Heart left ventricle (tissue), 16 donors: Measurements from ENCODE around the gene FKBP2. TPM values are rescaled to one million over a fixed set of nuclear protein-coding genes. Genes with fewer than 3 reads are reported as not detected.

Experiments
- ATAC-seq, 4 donors: fragments of 200-7000 bp; cut with Tn5 transposase; one replicate each; pipeline ENCODE4 v1.9.1; 2020 to 2022; ENCODE audit warnings: moderate library complexity in 4 of 4, mild to moderate bottlenecking in 3 of 4, moderate number of reproducible peaks in 1 of 4
- DNase-seq, 5 donors: peaks; one replicate each; pipeline ENCODE4 v3.0.0-alpha.2; 2020
- H3K27ac ChIP-seq, 12 donors: fragments of 200-600 bp; sonication (generic) in 4 of 12; one replicate each; pipeline versions ENCODE4 v1.5.0 to v1.8.0; 2016 to 2022; ENCODE audit warnings: mild to moderate bottlenecking in 2 of 12
- H3K27me3 ChIP-seq, 9 donors: fragments of 200-600 bp; sonication (generic) in 2 of 9; one replicate each; pipeline versions ENCODE4 v1.5.1 to v1.8.0; 2016 to 2022; ENCODE audit warnings: mild to moderate bottlenecking in 3 of 9
- H3K36me3 ChIP-seq, 9 donors: fragments of 200-600 bp; sonication (generic) in 2 of 9; one replicate each; pipeline versions ENCODE4 v1.5.0 to v1.8.0; 2018 to 2022; ENCODE audit warnings: mild to moderate bottlenecking in 2 of 9
- H3K4me1 ChIP-seq, 12 donors: fragments of 200-600 bp; sonication (generic) in 4 of 12; one replicate each; pipeline versions ENCODE4 v1.5.0 to v1.8.0; 2016 to 2022; ENCODE audit warnings: mild to moderate bottlenecking in 3 of 12
- H3K4me3 ChIP-seq, 12 donors: fragments of 200-600 bp; sonication (generic) in 4 of 12; one replicate each; pipeline versions ENCODE4 v1.5.0 to v1.8.0; 2017 to 2022; ENCODE audit warnings: mild to moderate bottlenecking in 9 of 12, moderate library complexity in 4 of 12
- H3K9me3 ChIP-seq, 12 donors: fragments of 200-600 bp; sonication (generic) in 4 of 12; one replicate each; pipeline versions ENCODE4 v1.5.0 to v1.8.0; 2016 to 2022; ENCODE audit warnings: mild to moderate bottlenecking in 1 of 12
- POLR2A ChIP-seq, 2 donors: fragments of 450-650 bp; IDR thresholded peaks; one replicate each; pipeline ENCODE4 v1.6.1; 2017; ENCODE audit warnings: antibody characterized with exemption in 2 of 2, mild to moderate bottlenecking in 2 of 2, moderate library complexity in 2 of 2
- WGBS, 4 donors: extraction: QIAGEN DNeasy Blood & Tissue Kit in 2 of 4; methylation state at CpG; one replicate each; pipeline versions ENCODE4 v1.1.5 to v1.1.7; 2013 to 2018; 5-methylcytosine and 5-hydroxymethylcytosine counted together
- intact Hi-C, 10 donors: fragments of 100-400 bp; cut with DNase I; formaldehyde crosslinking; loops; one replicate each; pipeline versions ENCODE4 v1.11.1 to v1.14.2; 2022
- polyA plus RNA-seq, 2 donors: library from polyadenylated mRNA; stranded (reverse); fragments of 200-250 nt; gene quantifications; one replicate each; pipeline ENCODE4 v1.2.3, GENCODE V29; 2013
- total RNA-seq, 9 donors: library from RNA; depleted of rRNA in 2 of 9; stranded (reverse); fragments of >200 nt in 2 of 9; fragmentation: NEBNext Ultra II Directional in 3 of 9; extraction: Animal tissue kit (Norgen Biotek cat#: 25700) in 3 of 9; gene quantifications; one replicate each; pipeline versions ENCODE4 v1.1.0 to v1.2.4, GENCODE V29; 2016 to 2023
- TF ChIP-seq, protein P1 (sequence below), 12 donors: fragments of 200-600 bp; sonication (generic) in 4 of 12; IDR thresholded peaks; one replicate each; pipeline versions ENCODE4 v1.5.0 to v1.8.0; 2018 to 2022; ENCODE audit warnings: antibody characterized with exemption in 12 of 12, mild to moderate bottlenecking in 5 of 12
- donor health status: ischemic (EF 13 %, LVEDD 7.1; RV severe dilation, severe dysfunction).
- donor health status: healthy with polysubstance abuse.
- donor health status: DM: no; HTN: yes; CAD: no.
- donor health status: DM: no; HTN: no; CAD: no.
- donor health status: ischemic (EF 25% LVEDD 6.9; RV normal size, moderate dysfunction).
- donor health status: ischemic (EF 25% LVEDD 5.7; RV mildly dilated, moderate dysfunction).
- donor health status: healthy.
- donor health status: DM: yes; HTN: yes; CAD: no.
- donor health status: ischemic (EF 35%, LVEDD 5.7; RV mildly dilated, moderate dysfunction).
- donor health status: nonischemic (EF 11% LVEDD 7.7; RV severe dilation, severe dysfunction).
- donor health status: DM: yes; HTN: yes; CAD: no.
- donor health status: PGD.
- donor health status: ischemic (EF 29% LVEDD 5.4; RV normal size, mild dysfunction).
- donor health status: nonischemic (EF 23%, LVEDD 6.1; RV moderate dilation, normal function).

The FKBP2 gene
- total and polyA plus RNA-seq, 11 donors, result 35.0 to 250 (median 52.9) TPM

DNA sequence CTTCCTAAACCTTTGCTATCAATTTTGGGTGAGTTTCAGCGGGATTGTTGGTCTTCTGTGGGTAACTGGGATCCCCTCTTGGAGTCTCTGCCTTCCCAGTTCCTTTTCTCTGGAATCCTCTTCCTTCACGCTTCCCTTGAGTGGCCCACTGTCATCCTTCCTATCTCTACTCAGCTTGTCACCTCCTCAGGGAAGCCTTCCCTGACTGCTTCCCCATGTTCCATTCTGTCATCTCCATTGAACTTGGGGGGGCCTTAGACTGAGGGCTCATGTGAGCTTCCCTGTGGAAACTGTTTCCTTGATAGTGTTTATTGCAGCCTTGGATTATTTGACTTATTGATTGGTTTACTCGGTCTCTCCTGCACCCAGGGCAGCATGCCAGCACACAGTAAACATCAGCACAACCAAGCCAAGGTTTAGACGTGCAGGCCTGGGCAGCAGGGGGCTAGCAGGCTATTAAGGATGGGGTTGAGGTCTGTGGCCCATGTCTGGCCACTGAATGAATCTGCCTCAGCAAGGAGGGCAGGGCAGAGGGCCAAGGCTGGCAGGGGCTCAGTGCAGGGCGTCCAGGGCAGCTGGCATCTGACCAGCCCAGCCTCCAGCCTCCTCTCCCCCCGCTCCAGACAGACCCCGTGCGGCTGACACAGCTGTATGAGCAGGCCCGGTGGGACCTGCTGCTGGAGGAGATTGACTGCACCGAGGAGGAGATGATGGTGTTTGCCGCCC is 22.1 kb upstream of the FKBP2 start:
- H3K36me3 ChIP-seq, result peaks cover 0 to 93% (median 11%) of the 10 kb centered on the region in 9 donors
- 61 to 76% (median 67%) methylated on average over 5 to 11 of the region's 11 CpGs for WGBS, 4 donors
- ATAC-seq, result peak in 1 of 4 donors; percentile 23

DNA sequence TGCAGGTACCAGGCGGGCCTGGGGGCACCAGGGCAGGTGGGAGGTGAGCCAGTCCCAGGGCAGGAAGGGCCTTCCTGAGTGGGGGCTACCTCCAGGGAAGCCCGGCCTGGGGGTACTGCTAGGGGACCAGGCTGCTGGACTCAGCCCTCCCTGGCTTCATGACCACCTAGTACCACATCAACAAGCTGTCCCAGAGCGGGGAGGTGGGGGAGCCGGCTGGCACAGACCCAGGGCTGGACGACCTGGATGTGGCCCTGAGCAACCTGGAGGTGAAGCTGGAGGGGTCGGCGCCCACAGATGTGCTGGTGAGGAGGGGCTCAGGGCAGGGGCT is 21.6 kb upstream of the FKBP2 start:
- Histone ChIP-seq H3K9me3 (no peaks in the 10 kb centered on the region), H3K27me3 (no peaks in the 10 kb centered on the region), H3K36me3 (peaks cover 0 to 92% (median 11%) of the 10 kb centered on the region in 9 donors), H3K27ac (no peak overlapping the region), H3K4me1 (peaks cover 0 to 6% (median 0%) of the 10 kb centered on the region in 12 donors), H3K4me3 (no peak overlapping the region)
- 86 to 95% (median 87%) methylated on average over 4 to 7 of the region's 7 CpGs; no CpG with 5 or more reads in 1 of the 4 donors for WGBS, 4 donors
- DNase-seq, result peak in 2 of 5 donors; percentile 17 to 65
- TF ChIP-seq POLR2A (IDR thresholded peaks at IDR 0.05), result no peak
- TF ChIP-seq, protein P1, sequence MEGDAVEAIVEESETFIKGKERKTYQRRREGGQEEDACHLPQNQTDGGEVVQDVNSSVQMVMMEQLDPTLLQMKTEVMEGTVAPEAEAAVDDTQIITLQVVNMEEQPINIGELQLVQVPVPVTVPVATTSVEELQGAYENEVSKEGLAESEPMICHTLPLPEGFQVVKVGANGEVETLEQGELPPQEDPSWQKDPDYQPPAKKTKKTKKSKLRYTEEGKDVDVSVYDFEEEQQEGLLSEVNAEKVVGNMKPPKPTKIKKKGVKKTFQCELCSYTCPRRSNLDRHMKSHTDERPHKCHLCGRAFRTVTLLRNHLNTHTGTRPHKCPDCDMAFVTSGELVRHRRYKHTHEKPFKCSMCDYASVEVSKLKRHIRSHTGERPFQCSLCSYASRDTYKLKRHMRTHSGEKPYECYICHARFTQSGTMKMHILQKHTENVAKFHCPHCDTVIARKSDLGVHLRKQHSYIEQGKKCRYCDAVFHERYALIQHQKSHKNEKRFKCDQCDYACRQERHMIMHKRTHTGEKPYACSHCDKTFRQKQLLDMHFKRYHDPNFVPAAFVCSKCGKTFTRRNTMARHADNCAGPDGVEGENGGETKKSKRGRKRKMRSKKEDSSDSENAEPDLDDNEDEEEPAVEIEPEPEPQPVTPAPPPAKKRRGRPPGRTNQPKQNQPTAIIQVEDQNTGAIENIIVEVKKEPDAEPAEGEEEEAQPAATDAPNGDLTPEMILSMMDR (IDR thresholded peaks at IDR 0.05), result no peak
- intact Hi-C loops, result no loop called here
- ATAC-seq, result no peak

More for the DNA sequence above, 22.1 kb upstream of the FKBP2 start:
- H3K4me3 ChIP-seq, result no peak overlapping the region
- intact Hi-C loops, result no loop called here
- DNase-seq, result peak in 2 of 5 donors; percentile 22 to 56
- H3K27ac ChIP-seq, result no peak overlapping the region
- H3K9me3 ChIP-seq, result no peaks in the 10 kb centered on the region
- peaks cover 0 to 6% (median 0%) of the 10 kb centered on the region in 12 donors for H3K4me1 ChIP-seq
- H3K27me3 ChIP-seq, result no peaks in the 10 kb centered on the region
- no peak for TF ChIP-seq POLR2A (IDR thresholded peaks at IDR 0.05)
- TF ChIP-seq, protein P1 (IDR thresholded peaks at IDR 0.05), result no peak

DNA sequence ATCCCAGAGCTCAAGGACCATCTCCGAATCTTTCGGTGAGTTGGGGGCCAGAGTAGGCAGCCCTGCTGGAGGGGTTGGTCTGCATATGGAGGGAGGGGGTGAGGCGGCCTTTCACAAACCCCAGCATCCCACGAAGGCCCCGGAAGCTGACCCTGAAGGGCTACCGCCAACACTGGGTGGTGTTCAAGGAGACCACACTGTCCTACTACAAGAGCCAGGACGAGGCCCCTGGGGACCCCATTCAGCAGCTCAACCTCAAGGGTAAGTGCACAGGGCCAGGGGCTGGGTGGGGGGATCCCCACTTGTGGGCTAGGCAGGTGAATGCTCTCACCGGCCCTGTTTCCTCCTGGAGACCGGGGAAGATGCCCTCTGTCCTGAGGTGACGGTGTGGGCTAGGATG is 21.1 kb upstream of the FKBP2 start:
- peaks cover 0 to 10% (median 0%) of the 10 kb centered on the region in 12 donors for H3K4me1 ChIP-seq
- intact Hi-C loops, result no loop called here
- WGBS, 4 donors, result 91 to 96% (median 95%) methylated on average over 8 to 10 of the region's 10 CpGs
- DNase-seq (peak in 1 of 5 donors; percentile 46), ATAC-seq (no peak)
- no peaks in the 10 kb centered on the region for H3K9me3 ChIP-seq
- H3K36me3 ChIP-seq, result peaks cover 0 to 89% (median 11%) of the 10 kb centered on the region in 9 donors
- TF ChIP-seq, protein P1 (IDR thresholded peaks at IDR 0.05), result no peak
- no peak for TF ChIP-seq POLR2A (IDR thresholded peaks at IDR 0.05)
- H3K27ac ChIP-seq, result no peak overlapping the region
- no peak overlapping the region for H3K4me3 ChIP-seq
- H3K27me3 ChIP-seq, result no peaks in the 10 kb centered on the region

- Histone ChIP-seq H3K9me3 (no peaks in the 10 kb centered on the region), H3K4me3 (no peak overlapping the region), H3K27ac (no peak overlapping the region), H3K36me3 (peaks cover 0 to 84% (median 11%) of the 10 kb centered on the region in 9 donors), H3K4me1 (peaks cover 0 to 15% (median 5%) of the 10 kb centered on the region in 12 donors), H3K27me3 (no peaks in the 10 kb centered on the region)
- TF ChIP-seq, protein P1 (IDR thresholded peaks at IDR 0.05), result no peak
- no peak for TF ChIP-seq POLR2A (IDR thresholded peaks at IDR 0.05)
- DNase-seq, result no peak
- no peak for ATAC-seq
- intact Hi-C loops, result no loop called here
- 88 to 95% (median 93%) methylated on average over 8 to 17 of the region's 17 CpGs for WGBS, 4 donors
Observed at GRCh38 chr11:64220271-64220670, 20.6 kb upstream of the FKBP2 start.
